NCI-H2029 treated with DMSO at 0.1 percent for 48 hours (cell line): Measurements from ENCODE around the gene UBE2C.
"Not testable (repeated sequence)": the region's sequence is repeated elsewhere in the genome, so short reads cannot be mapped to it uniquely, and the experiment has no call there.

Experiments used
- DNase-seq: peaks from one replicate; lab custom pipeline; 2025; lab: John Stamatoyannopoulos, UW

The UBE2C gene

DNA sequence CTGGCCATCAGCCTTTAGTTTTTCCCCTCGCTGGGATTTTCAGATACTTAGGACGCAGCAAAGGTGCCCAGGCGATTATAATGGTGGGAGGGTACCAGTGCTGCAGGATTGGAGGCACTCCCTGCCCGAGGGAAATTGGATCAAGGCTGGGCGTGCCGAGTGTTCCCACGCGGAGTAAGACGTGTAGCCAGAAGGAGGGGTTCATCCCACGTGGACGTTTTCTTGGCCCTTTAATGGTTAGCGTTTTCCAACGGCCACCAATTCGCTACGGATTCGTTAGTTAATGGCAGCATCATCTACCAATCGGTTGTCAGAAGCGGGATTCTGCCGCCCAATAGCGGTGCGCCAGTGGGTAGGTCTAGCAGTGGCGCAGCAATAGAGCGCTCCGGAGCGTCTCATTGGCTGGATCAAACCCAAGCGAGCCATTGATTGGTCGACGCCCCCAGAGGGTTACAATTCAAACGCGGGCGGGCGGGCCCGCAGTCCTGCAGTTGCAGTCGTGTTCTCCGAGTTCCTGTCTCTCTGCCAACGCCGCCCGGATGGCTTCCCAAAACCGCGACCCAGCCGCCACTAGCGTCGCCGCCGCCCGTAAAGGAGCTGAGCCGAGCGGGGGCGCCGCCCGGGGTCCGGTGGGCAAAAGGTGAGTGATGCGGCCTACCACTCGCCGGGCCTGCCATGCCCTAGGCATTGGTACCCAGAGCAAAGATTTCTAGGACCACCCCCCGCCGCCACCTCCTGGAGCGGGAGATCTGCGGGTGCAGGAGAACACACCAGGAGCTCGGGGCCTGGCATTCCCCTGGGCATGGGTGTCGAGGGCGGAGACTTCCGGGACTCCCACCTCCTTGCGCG is at the start of gene UBE2C:
Gene UBE2C (plus strand): TSS at position 488 of the 849 bp plus-strand sequence. CDS start 52 bp downstream, at position 540.
- DNase-seq = peak; percentile 97

DNA sequence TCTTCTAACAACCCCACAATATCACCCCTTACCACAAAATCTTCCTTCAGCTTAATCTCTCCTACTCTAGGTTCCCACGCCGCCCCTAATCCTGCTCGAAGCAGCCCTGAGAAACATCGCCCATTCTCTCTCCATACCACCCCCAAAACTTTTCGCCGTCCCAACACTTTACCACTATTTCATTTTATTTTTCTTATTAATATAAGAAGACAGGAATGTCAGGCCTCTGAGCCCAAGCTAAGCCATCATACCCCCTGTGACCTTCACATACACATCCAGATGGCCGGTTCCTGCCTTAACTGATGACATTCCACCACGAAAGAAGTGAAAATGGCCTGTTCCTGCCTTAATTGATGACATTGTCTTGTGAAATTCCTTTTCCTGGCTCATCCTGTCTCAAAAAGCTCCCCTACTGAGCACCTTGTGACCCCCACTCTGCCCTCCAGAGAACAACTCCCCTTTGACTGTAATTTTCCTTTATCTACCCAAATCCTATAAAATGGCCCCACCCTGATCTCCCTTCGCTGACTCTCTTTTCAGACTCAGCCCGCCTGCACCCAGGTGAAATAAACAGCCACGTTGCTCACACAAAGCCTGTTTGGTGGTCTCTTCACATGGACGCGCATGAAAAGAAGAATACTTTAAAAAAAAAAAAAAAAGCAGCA is 47.7 kb upstream of the UBE2C start:
- DNase-seq = not testable (repeated sequence)

DNA sequence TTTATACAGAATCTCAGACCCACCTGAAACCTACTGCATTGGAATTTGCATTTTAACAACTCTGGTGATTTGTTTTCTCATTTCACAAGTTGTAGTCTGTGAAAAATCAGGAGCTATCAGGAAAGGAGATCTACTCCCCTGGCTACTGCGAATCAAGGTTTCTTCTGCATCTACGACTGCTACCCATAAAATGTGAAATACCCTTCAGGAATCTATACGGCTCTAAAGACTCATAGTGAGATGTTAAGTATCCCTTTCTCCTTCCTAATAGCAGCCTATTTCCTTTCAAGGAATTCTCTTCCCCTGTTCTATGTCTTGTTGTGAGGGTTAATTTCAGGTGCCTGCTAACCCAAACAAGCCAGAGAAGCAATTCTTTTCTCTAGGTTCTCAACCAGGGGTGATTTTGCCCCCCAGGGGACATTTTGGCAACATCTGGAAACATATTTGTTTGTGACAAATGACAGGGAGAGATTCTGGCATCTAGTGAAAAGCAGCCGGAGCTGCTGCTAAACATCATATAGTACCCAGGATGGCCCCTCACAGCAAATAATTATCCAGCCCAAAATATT is 47.1 kb upstream of the UBE2C start:
- DNase-seq = no peak

DNA sequence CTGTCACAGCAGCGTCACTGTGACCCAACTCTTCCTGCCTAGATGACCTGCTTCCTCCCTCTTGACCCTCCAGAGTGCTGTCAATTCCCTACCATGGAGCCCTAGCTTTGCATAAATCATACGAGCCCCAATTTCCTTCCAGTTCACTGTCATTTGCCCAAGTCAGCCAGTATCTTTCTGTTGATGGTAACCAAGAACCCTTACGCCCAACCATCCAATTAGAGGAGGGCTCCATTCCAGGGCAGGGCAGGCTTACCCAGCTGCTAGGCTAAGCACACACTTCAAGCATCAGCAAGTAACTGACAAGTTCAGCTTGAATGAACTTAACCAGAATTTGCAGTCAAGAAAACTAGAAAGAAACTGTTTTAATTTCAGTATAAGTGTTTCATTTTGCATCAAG is 46.5 kb upstream of the UBE2C start:
- no peak for DNase-seq

DNA sequence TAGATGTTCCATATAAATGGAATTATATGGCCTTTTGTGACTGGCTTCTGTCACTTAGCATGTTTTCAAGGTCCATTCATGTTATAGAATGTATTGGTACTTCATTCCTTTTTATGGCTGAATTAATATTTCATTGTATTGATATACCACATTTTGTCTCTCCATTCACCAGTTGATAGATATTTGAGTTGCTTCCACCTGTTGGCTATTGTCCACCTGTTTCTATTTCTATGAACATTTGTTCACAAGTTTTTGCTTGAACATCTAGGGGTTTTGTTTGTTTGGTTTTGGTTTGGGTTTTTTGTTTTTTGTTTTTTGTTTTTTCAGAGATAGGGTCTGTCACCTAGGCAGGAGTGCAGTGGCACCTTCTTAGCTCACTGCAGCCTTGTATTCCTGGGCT is 44.0 kb upstream of the UBE2C start:
- DNase-seq = no peak

DNA sequence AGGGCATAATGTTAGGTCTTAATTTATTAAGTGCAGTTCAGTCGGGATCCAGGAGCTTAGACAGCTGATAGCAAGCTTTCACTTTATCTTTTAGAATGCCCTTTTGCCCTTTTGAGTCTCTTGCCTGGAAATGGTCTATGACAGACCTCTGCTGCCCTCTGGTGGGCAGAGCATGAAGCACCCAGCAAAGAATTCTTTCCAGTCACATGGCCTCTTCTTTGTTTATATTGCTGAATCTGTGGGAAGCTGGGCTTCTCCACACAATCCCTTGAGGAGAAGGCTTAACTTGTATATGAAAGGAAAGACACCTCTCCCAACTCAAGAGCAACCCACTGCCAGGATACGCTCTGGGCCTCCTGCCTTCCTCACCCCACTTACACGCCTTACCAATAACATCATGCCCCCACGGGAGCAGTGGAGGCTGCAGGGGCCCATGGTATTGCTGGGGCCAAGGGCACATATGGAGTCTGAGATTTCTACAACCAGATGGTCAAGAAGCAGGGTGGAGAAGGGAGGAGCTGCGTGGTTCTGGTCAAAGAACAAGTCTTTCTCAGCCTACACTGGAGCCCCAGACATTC is 41.2 kb upstream of the UBE2C start:
- peak; percentile 89 for DNase-seq

DNA sequence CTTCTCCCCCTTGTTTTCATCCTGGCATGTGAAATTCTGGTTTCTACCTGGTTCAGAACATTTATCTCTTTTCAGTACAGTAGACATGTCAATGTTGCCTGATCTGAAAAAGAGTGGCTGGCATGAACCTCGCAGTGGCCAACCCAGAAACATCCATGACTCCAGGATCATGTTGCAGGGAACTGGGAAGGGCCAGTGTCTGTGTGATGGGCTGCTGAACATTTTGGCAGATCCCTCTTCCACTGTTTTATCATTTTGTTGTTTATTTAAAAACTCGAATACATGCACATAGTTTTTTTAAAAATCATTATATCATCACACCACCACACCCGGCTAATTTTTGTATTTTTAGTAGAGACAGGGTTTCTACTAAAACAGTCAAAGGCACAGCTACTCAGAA is 39.8 kb upstream of the UBE2C start:
- DNase-seq = no peak

DNA sequence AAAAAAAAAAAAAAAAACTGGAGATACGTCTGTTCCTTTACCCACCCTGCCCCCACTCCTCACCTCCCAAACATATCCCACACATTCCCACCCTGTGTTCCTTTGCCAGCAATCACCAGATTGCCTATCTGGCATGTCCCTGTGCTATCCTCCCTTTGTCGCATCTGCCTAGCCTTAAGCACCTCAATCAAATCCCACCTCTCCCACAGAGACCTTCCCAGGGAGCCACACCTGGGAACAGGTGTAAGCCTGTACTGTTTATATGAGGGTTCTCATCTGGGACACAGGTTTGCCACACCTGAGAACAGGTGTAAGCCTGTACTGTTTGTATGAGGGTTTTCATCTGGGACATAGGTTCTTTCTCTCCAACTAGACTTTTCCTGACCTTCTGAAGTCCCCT is 37.5 kb upstream of the UBE2C start:
- DNase-seq = no peak

DNA sequence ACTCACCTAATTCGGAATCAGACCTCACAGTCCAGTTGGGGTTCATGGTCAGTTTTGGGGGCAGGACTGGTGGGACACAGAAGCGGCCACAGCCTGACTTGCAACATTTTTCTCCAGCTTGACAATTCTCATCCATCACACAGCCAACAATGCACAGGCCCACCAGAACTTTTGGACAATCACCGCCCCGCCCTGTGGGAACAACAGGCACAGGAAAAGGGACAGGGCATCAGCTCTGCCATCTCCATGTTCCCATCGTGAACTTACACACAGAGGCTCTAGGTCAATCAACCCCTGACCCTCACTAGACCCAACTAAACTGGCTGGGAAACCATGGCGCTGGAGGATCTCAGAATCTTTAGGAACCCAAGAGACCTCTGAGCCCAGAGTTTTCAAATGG is 37.0 kb upstream of the UBE2C start:
- DNase-seq = no peak

DNA sequence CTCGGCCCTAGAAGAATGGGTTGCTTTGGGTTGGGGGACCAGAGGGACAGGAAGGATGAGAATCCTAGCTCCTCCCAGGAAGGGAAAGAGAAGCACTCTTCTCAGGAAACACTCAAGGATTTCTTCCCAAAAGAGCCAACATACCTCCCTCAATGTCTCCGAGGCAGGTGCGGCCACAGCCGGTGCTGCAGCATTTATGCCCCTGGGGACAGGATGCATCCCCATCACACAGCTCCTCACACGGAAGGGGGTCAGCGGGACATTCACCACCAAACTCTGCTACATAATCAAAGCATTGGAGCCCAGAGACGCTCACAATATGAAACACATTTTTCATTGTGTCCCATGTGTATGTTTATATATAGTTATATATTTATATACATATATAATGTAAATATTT is 35.5 kb upstream of the UBE2C start:
- DNase-seq = no peak

DNA sequence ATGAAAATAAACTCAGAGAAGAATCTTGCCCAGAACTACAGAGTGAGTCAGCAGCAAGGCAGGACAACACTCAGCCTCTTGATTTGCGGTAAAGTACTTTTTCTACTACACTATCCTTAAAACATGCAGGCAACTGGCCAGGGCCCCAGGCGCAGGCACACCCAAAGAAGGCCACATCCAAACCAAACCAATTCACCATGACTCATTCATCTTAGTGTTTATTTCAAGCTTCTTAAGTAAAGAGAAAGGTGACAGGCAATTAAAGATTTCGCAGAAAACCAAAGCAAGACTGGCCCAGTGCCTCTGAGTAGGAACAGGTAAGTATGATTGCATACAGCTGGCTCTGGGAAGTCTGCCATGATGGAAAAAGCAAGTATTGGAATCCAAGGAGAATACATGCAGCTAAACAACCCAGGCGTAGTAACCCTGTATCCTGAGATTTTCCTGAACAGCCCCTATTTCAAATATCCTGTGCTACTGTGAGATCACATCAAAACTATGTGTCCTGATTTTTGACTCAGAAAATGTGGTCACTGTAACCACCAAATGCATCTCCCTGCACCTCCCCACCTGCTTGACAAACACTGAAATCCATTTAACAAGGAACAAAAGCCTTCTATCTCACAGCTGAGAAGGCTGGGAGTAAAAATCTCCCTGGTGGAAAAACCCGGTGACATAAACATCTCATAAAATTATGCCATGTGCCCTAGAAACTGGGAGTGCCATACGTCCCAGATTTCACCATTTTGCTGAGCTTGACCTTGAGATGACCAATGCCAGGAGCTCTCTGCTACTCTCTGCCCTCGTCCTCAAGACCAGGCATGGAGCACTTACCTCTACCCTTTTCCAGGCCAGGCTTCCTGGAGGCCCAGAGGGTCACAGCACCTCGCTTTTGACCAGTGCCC is 33.2 kb upstream of the UBE2C start:
- DNase-seq = no peak

DNA sequence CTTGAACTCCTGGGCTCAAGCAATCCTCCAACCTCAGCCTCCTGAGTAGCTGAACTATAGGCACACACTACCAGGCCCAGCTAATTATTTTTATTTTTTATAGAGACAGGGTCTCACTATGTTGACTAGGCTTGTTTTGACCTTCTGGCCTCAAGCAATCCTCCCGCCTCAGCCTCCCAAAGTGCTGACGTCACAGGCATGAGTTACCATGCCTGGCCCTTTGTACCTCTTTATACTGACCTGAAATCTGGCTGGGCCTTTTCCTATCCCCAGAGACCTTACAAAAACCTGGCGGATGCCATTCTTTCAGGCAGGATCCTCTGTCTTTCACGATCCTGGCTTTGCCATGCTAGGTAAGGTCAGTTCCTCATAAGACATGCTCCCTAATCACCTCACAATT is 32.3 kb upstream of the UBE2C start:
- no peak for DNase-seq

DNA sequence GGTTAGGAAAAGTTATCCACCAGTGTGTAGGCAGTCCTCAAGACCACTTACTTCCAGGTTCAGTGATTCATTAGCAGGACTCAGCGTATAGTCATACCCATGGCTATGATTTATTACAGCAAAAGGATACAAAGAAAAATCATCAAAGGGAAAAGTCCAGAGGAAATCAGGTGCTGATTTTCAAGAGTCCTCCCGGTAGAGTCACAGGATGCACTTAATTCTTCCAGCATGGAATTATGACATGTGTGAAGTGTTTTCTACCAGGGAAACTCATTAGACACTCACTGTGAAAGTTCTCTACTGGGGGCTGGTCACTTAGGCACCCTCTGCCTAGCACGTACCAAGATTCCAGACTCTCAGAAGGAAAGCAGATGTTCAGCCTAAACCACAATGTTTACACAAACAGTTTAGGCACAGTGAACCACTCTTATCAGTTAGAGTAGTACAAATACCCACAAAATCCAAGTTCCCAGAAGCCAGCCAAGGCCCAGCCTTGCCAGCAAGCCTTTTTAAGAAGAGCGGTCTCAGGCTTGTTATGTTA is 31.0 kb upstream of the UBE2C start:
- DNase-seq = no peak

DNA sequence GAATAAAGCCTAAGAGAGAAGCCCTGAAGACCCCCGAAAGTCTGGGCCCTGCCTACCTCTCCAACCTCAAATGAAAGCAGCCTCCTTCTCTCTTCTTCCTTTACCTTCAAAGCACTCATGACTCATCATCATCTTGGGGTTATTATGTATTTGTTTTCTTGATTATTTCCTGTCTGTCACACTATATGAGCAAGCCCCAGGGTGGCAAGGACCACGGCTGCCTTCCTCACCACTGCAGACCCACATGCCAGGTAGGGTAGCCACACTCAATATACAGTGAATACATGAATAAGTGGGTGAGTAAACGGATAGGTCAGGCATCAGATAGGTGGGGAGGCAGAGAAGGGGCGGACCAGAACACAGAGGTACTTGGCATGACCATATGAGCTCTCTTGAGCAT is 29.6 kb upstream of the UBE2C start:
- DNase-seq = no peak

DNA sequence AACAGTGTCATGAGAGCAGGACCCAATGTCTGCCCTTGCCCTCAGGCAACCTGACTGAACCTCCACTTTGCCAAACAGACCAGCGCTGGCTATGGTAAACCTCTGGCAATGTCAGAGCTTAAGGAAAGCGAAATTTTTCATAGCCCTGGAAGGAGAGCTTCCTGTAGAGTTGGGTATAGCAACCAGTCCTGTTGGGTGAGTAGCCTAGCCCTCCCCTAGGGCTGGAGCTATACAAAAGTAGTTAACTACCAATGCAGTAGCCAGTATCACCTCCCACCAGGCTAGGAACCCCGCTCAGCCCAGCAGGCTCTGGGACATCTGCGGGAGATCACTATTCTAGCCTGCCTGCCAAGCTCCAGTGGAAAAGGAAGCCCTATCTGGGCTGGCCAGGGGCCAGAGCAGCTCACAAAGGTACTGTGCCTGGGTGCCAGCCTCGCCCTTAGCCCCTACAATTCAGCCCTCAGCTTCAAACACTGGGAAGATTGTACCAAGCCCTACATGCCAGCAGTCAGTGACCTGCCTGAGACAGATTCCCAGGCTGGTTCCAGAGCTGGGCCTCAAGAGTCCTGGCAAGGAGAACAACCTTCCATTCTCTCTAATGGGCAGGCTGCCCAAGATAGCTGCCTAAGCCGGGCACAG is 28.7 kb upstream of the UBE2C start:
- DNase-seq = peak; percentile 33

DNA sequence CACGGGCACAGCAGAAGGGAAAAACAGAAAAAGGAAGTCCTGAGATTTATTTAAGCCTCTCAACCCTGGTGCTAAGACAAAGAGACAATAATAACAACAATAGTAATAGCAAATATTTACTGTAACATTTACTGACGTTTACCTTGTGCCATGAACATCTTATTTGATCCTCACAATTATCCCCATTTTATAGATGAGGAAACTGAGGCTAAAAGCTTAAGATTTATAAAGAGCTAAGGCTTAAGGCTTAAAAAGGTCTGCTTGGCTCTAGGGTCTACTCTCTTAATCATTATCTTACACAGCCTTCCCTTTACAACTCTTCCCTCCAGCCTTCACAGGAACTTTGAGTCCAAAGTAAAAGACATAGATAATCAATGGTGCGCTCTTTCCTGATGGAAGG is 24.1 kb upstream of the UBE2C start:
- DNase-seq = no peak

DNA sequence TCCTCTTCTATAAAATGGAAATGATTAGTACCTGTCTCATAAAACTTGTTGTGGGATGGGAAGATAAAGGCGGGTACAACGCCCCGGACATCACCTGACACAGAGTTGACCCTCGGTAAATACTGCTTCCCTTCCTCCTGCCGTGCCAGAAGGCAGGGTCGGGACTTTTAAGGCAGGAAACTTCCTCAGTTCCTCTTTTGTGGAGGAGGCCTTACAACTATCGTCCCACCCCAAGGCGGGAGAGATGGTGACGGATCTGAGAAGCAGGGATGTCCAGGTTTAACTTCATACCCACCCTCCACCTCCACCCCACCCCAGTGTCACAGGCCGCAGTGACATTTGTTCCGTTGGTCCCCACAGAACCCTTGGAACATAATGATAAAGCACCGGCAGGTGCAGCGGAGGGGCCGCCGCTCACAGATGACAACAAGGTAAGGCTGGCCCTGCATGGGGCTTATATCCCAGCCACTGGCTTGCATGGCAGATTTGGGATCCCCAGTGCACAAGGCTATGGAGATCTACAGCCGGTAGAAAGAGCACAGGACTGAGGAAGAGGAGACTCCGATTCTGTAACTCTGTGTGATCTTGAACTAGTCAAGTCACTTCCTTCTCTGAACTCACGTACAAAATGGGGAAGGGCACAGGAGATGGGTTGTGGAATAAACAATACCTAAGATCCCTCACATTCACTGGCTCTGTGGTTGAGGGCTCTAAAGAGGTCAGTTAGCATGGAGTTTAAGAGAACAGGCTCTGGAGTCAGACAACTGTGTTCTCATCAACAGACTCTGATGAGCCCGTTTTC is 19.9 kb upstream of the UBE2C start:
- no peak for DNase-seq

DNA sequence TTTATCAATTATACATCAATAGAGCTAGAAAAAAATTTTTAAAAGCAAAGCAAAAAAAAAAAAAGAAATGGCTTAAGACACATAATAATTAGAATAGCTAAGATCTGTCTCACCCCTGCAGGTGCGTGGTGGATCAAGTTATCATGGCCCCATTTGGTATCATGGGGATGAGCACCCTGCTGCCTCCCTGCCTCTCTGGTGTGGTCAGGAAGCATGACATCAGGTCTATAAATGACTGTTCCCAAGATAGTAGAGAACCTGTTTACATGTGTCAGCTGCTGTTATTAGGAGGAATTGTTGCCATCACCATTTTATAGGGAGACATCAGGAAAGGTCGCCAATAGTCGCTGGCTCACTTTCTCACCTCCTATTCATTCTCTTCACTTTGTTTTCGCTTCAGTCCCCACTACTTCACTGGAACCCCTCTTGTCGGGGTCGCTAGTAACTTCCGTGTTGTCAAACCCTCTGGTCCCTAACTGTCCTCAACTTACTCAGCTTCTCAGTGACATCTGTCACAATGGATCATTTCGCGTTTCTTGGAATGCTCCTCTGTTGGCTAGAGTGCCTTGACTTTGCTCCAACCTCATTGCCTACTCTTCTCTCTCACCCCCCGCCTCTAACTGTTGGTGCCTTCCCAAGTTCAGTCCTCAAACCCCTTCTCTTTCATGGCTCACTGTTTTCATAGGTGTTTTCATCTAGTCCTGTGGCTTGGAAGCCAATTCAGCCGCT is 15.9 kb upstream of the UBE2C start:
- no peak for DNase-seq

DNA sequence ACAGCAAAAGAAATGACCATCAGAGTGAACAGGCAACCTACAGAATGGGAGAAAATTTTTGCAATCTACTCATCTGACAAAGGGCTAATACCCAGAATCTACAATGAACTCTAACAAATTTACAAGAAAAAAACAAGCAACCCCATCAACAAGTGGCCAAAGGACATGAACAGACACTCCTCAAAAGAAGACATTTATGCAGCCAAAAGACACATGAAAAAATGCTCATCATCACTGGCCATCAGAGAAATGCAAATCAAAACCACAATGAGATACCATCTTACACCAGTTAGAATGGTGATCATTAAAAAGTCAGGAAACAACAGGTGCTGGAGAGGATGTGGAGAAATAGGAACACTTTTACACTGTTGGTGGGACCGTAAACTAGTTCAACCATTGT is 14.9 kb upstream of the UBE2C start:
- not testable (repeated sequence) for DNase-seq
